WTC11 (cell line): ENCODE results near the gene MYH10. TPM values are rescaled to one million over a fixed set of nuclear protein-coding genes. Genes with fewer than 3 reads are reported as not detected.

Source experiments
- ATAC-seq: fragments of 200-7000 bp; cut with Tn5 transposase; 2 replicates; pipeline ENCODE4 v1.10.0; 2021; ENCODE audit warnings: mild to moderate bottlenecking, moderate library complexity
- CTCF ChIA-PET: fragments of 300-600 bp; sonication (Branson Sonifier 250); formaldehyde crosslinking; loops from one replicate; lab custom pipeline; 2021; ENCODE audit warnings: antibody characterized with exemption; lab: Charles Lee
- POLR2A ChIA-PET: fragments of 350-600 bp; sonication (Branson Sonifier 250); formaldehyde crosslinking; loops from one replicate; lab custom pipeline; 2021; ENCODE audit warnings: antibody characterized with exemption; lab: Charles Lee
- DNase-seq: peaks from one replicate; pipeline ENCODE4 v3.0.0; 2021; ENCODE audit warnings: low spot score
- H3K27ac Mint-ChIP-seq: 2 replicates; pipeline ENCODE4 v1.8.0; 2021; ENCODE audit warnings: mixed read lengths
- H3K27me3 Mint-ChIP-seq: 2 replicates; pipeline ENCODE4 v1.8.0; 2021; ENCODE audit warnings: low read depth, mild to moderate bottlenecking, moderate library complexity, mixed read lengths
- H3K36me3 Mint-ChIP-seq: 2 replicates; pipeline ENCODE4 v1.8.0; 2021; ENCODE audit warnings: mixed read lengths
- H3K4me1 Mint-ChIP-seq: 2 replicates; pipeline ENCODE4 v1.8.0; 2022; ENCODE audit warnings: mixed read lengths
- H3K4me3 Mint-ChIP-seq: 2 replicates; pipeline ENCODE4 v1.8.0; 2021; ENCODE audit warnings: mild to moderate bottlenecking, moderate library complexity, mixed read lengths
- H3K9me3 Mint-ChIP-seq: 2 replicates; pipeline ENCODE4 v1.8.0; 2021; ENCODE audit warnings: mixed read lengths
- CREB1 ChIP-seq: sonication (generic); formaldehyde crosslinking; IDR thresholded peaks from 2 replicates; pipeline ENCODE4 v1.8.0; 2023; ENCODE audit warnings: mild to moderate bottlenecking, missing genetic modification reagents
- ELF4 ChIP-seq: sonication (generic); formaldehyde crosslinking; IDR thresholded peaks from 2 replicates; pipeline ENCODE4 v1.8.1; 2022; ENCODE audit warnings: low read depth, mild to moderate bottlenecking, moderate library complexity, missing genetic modification reagents
- FOXJ3 ChIP-seq: sonication (generic); formaldehyde crosslinking; IDR thresholded peaks from 2 replicates; pipeline ENCODE4 v1.9.0; 2021; ENCODE audit warnings: missing genetic modification reagents, mild to moderate bottlenecking, borderline replicate concordance
- KAT7 ChIP-seq: sonication (generic); formaldehyde crosslinking; IDR thresholded peaks from 2 replicates; pipeline ENCODE4 v1.8.1; 2023; ENCODE audit warnings: missing genetic modification reagents, mild to moderate bottlenecking, borderline replicate concordance
- MYBL2 ChIP-seq: sonication (generic); formaldehyde crosslinking; IDR thresholded peaks from 2 replicates; pipeline ENCODE4 v1.8.1; 2023; ENCODE audit warnings: mild to moderate bottlenecking, moderate library complexity, missing genetic modification reagents
- NFATC4 ChIP-seq: fragments of 250-450 bp; sonication (Bioruptor Pico); IDR thresholded peaks from 2 replicates; pipeline ENCODE4 v1.9.0; 2021; ENCODE audit warnings: mild to moderate bottlenecking
- NFE2L1 ChIP-seq: sonication (generic); formaldehyde crosslinking; IDR thresholded peaks from 2 replicates; pipeline ENCODE4 v1.8.1; 2023; ENCODE audit warnings: missing genetic modification reagents
- NFYB ChIP-seq: sonication (generic); formaldehyde crosslinking; conservative IDR thresholded peaks from 2 replicates; pipeline ENCODE4 v1.8.0; 2022; ENCODE audit warnings: low read depth, missing genetic modification reagents
- NR2C2 ChIP-seq: sonication (generic); formaldehyde crosslinking; IDR thresholded peaks from 2 replicates; pipeline ENCODE4 v1.8.0; 2022; ENCODE audit warnings: mild to moderate bottlenecking, missing genetic modification reagents
- OVOL2 ChIP-seq: fragments of 250-450 bp; sonication (Bioruptor Pico); IDR thresholded peaks from 2 replicates; pipeline ENCODE4 v1.9.0; 2021; ENCODE audit warnings: mild to moderate bottlenecking, borderline replicate concordance
- PRRX2 ChIP-seq: fragments of 250-450 bp; sonication (Bioruptor Pico); IDR thresholded peaks from 2 replicates; pipeline ENCODE4 v1.8.0; 2021; ENCODE audit warnings: mild to moderate bottlenecking
- TCF7 ChIP-seq: sonication (generic); formaldehyde crosslinking; IDR thresholded peaks from 2 replicates; pipeline ENCODE4 v1.8.0; 2022; ENCODE audit warnings: mild to moderate bottlenecking, low read depth, missing genetic modification reagents, moderate library complexity
- TEAD4 ChIP-seq: sonication (generic); formaldehyde crosslinking; IDR thresholded peaks from 2 replicates; pipeline ENCODE4 v1.8.0; 2022; ENCODE audit warnings: mild to moderate bottlenecking, missing genetic modification reagents
- USF1 ChIP-seq: sonication (generic); formaldehyde crosslinking; IDR thresholded peaks from 2 replicates; pipeline ENCODE4 v1.8.0; 2022; ENCODE audit warnings: mild to moderate bottlenecking, missing genetic modification reagents
- ZNF263 ChIP-seq: sonication (generic); formaldehyde crosslinking; IDR thresholded peaks from 2 replicates; pipeline ENCODE4 v1.8.1; 2022; ENCODE audit warnings: low read depth, mild to moderate bottlenecking, moderate library complexity, missing genetic modification reagents
- ZNF396 ChIP-seq: fragments of 250-450 bp; sonication (Bioruptor Pico); IDR thresholded peaks from 2 replicates; pipeline ENCODE4 v1.8.0; 2021; ENCODE audit warnings: mild to moderate bottlenecking, moderate library complexity, borderline replicate concordance
- ZSCAN18 ChIP-seq: fragments of 250-450 bp; sonication (Bioruptor Pico); IDR thresholded peaks from 2 replicates; pipeline ENCODE4 v2.1.2; 2022; ENCODE audit warnings: mild to moderate bottlenecking, moderate library complexity
- total RNA-seq: library from RNA; stranded (reverse); gene quantifications from 3 replicates; pipeline ENCODE4 v1.2.3, GENCODE V29; 2021
- TF ChIP-seq, protein P1 (sequence below): sonication (generic); formaldehyde crosslinking; IDR thresholded peaks from 2 replicates; pipeline ENCODE4 v1.8.1; 2022; ENCODE audit warnings: low read depth, missing genetic modification reagents, borderline replicate concordance
- TF ChIP-seq, protein P2 (sequence below): sonication (generic); formaldehyde crosslinking; conservative IDR thresholded peaks from 2 replicates; pipeline ENCODE4 v1.8.1; 2022; ENCODE audit warnings: mild to moderate bottlenecking, missing genetic modification reagents
- TF ChIP-seq, protein P3 (sequence below): fragments of 250-450 bp; sonication (Bioruptor Pico); IDR thresholded peaks from 2 replicates; pipeline ENCODE4 v1.9.0; 2021; ENCODE audit warnings: mild to moderate bottlenecking

MYH10 gene
- total RNA-seq, 1 experiment from 2014 or later = 231 TPM

GRCh38 chr17:8619294-8619693 lies 11.2 kb downstream of the MYH10 start:
- ATAC-seq (no peak), DNase-seq (no peak)
- Mint-ChIP-seq H3K9me3 (peaks cover 9% of the 10 kb centered on the region), H3K27me3 (no peaks in the 10 kb centered on the region), H3K4me1 (peaks cover 27% of the 10 kb centered on the region), H3K36me3 (peaks cover 51% of the 10 kb centered on the region), H3K27ac (no peak overlapping the region), H3K4me3 (no peak overlapping the region)
- CTCF ChIA-PET = no interaction called here
- no peak for TF ChIP-seq ZNF263 (CRISPR knock-in tag)
- no peak for TF ChIP-seq NFE2L1
- no peak for TF ChIP-seq TEAD4 (CRISPR knock-in tag)
- no peak for TF ChIP-seq ZSCAN18 (CRISPR knock-in tag)
- no peak for TF ChIP-seq FOXJ3 (CRISPR knock-in tag)
- POLR2A ChIA-PET = no interaction called here

DNA sequence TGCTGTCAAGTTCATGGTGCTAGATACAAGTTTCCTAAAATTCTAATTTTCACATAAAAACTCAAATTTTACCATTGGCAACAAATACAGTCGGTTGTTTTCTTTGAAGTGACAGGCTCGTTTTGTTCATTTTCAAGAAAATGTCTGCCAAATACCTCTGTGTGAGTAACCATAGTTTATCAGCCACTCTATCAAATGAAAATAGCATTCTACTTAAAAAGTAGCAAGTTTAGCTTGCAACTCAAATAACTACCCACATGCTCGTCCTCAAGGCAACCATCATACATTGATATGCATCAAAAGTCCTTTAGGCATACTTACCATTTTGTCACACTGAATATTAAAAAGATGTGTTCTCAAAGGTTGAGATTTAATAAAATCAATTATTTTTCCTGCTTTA lies 11.7 kb downstream of the MYH10 start:
- Mint-ChIP-seq H3K36me3 (peaks cover 51% of the 10 kb centered on the region), H3K4me3 (no peak overlapping the region)
- no peak for ATAC-seq

DNA sequence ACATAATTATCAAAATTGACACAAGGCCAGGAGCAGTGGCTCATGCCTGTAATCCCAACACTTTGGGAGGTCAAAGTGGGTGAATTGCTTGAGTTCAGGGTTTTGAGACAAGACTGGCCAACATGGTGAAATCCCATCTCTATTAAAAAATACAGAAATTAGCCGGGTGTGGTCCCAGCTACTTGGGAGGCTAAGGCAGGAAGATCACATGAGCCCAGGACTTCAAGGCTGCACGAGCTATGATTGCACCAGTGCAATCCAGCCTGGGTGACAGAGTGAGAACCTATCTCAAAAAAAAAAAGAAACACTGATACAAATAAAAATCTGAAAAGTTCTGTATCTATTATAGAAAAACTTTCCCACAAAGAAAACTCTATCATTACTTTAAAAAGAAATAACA lies 15.5 kb downstream of the MYH10 start:
- Mint-ChIP-seq H3K9me3 (peaks cover 23% of the 10 kb centered on the region), H3K27ac (no peak overlapping the region), H3K27me3 (no peaks in the 10 kb centered on the region), H3K4me1 (peaks cover 24% of the 10 kb centered on the region), H3K4me3 (no peak overlapping the region), H3K36me3 (peaks cover 42% of the 10 kb centered on the region)
- no peak for ATAC-seq
- ChIA-PET CTCF (no interaction called here), POLR2A (no interaction called here)
- TF ChIP-seq, protein P1, sequence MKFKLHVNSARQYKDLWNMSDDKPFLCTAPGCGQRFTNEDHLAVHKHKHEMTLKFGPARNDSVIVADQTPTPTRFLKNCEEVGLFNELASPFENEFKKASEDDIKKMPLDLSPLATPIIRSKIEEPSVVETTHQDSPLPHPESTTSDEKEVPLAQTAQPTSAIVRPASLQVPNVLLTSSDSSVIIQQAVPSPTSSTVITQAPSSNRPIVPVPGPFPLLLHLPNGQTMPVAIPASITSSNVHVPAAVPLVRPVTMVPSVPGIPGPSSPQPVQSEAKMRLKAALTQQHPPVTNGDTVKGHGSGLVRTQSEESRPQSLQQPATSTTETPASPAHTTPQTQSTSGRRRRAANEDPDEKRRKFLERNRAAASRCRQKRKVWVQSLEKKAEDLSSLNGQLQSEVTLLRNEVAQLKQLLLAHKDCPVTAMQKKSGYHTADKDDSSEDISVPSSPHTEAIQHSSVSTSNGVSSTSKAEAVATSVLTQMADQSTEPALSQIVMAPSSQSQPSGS (CRISPR knock-in tag) = no peak
- TF ChIP-seq USF1 (CRISPR knock-in tag) (no peak), CREB1 (CRISPR knock-in tag) (no peak)
- DNase-seq = no peak

More for the DNA sequence above, 11.7 kb downstream of the MYH10 start:
- H3K9me3 Mint-ChIP-seq = peaks cover 9% of the 10 kb centered on the region
- CTCF ChIA-PET = no interaction called here
- no peak overlapping the region for H3K27ac Mint-ChIP-seq
- POLR2A ChIA-PET = no interaction called here
- DNase-seq = no peak
- H3K27me3 Mint-ChIP-seq = no peaks in the 10 kb centered on the region
- H3K4me1 Mint-ChIP-seq = peaks cover 24% of the 10 kb centered on the region
- TF ChIP-seq TEAD4 (CRISPR knock-in tag) = no peak
- TF ChIP-seq TCF7 (CRISPR knock-in tag) = no peak
- TF ChIP-seq, protein P2, sequence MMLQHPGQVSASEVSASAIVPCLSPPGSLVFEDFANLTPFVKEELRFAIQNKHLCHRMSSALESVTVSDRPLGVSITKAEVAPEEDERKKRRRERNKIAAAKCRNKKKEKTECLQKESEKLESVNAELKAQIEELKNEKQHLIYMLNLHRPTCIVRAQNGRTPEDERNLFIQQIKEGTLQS = no peak
- no peak for TF ChIP-seq ELF4 (CRISPR knock-in tag)
- no peak for TF ChIP-seq ZNF396
- TF ChIP-seq NR2C2 (CRISPR knock-in tag) = no peak
- no peak for TF ChIP-seq NFATC4 (CRISPR knock-in tag)
- no peak for TF ChIP-seq KAT7 (CRISPR knock-in tag)
- TF ChIP-seq PRRX2 (CRISPR knock-in tag) = no peak
- TF ChIP-seq, protein P3, sequence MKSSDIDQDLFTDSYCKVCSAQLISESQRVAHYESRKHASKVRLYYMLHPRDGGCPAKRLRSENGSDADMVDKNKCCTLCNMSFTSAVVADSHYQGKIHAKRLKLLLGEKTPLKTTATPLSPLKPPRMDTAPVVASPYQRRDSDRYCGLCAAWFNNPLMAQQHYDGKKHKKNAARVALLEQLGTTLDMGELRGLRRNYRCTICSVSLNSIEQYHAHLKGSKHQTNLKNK = no peak
- TF ChIP-seq CREB1 (CRISPR knock-in tag) = no peak
- TF ChIP-seq NFYB (CRISPR knock-in tag) = no peak
- TF ChIP-seq OVOL2 (CRISPR knock-in tag) = no peak
- TF ChIP-seq MYBL2 (CRISPR knock-in tag) = no peak
